ENCODE results near the gene CELF1. TPM values are rescaled to one million over a fixed set of nuclear protein-coding genes. Genes with fewer than 3 reads are reported as not detected.
A peak's percentile ranks its signal among the peaks of the same experiment; 100 is the strongest.

Gene CELF1
- total RNA-seq, 1 experiment from 2014 or later, result 62.5 TPM

GRCh38 chr11:47485107-47485506, 67.8 kb downstream of the CELF1 start:
- no peak for DNase-seq (ENCODE audit: low read depth)

- no peak for DNase-seq (ENCODE audit: low read depth)
Observed at GRCh38 chr11:47483457-47483856, 69.5 kb downstream of the CELF1 start.

- DNase-seq (ENCODE audit: low read depth), result no peak
Observed at GRCh38 chr11:47480762-47481161, 72.2 kb downstream of the CELF1 start.

GRCh38 chr11:47478651-47479329, 74.1 kb downstream of the CELF1 start:
- DNase-seq (ENCODE audit: low read depth), result no peak

GRCh38 chr11:47477753-47478152, 75.2 kb downstream of the CELF1 start:
- no peak for DNase-seq (ENCODE audit: low read depth)

GRCh38 chr11:47477323-47477722, 75.6 kb downstream of the CELF1 start:
- DNase-seq (ENCODE audit: low read depth), result peak; percentile 12

GRCh38 chr11:47470671-47471070, 82.3 kb downstream of the CELF1 start:
- DNase-seq (ENCODE audit: low read depth), result no peak

- no peak for DNase-seq (ENCODE audit: low read depth)
Observed at GRCh38 chr11:47469361-47470179, 83.4 kb downstream of the CELF1 start.

- no peak for DNase-seq (ENCODE audit: low read depth)
Observed at GRCh38 chr11:47468598-47469214, 84.2 kb downstream of the CELF1 start.

- no peak for DNase-seq (ENCODE audit: low read depth)
Observed at GRCh38 chr11:47467357-47467756, 85.6 kb downstream of the CELF1 start.

- peak; percentile 40 for DNase-seq (ENCODE audit: low read depth)
Observed at GRCh38 chr11:47466701-47467250, 86.2 kb downstream of the CELF1 start.

- DNase-seq (ENCODE audit: low read depth), result no peak
Observed at GRCh38 chr11:47466201-47466600, 86.7 kb downstream of the CELF1 start.

- DNase-seq (ENCODE audit: low read depth), result peak; percentile 58
Observed at GRCh38 chr11:47464483-47464882, 88.4 kb downstream of the CELF1 start.

GRCh38 chr11:47461876-47462275, 91.1 kb downstream of the CELF1 start:
- no peak for DNase-seq (ENCODE audit: low read depth)

GRCh38 chr11:47460571-47461235, 92.2 kb downstream of the CELF1 start:
- no peak for DNase-seq (ENCODE audit: low read depth)

- DNase-seq (ENCODE audit: low read depth), result peak; percentile 79
Observed at GRCh38 chr11:47454258-47454671, 98.7 kb downstream of the CELF1 start.

- DNase-seq (ENCODE audit: low read depth), result no peak
Observed at GRCh38 chr11:47453365-47453764, 99.6 kb downstream of the CELF1 start.

GRCh38 chr11:47451990-47452389, 100.9 kb downstream of the CELF1 start:
- DNase-seq (ENCODE audit: low read depth), result no peak

- no peak for DNase-seq (ENCODE audit: low read depth)
Observed at GRCh38 chr11:47451436-47451835, 101.5 kb downstream of the CELF1 start.

- no peak for DNase-seq (ENCODE audit: low read depth)
Observed at GRCh38 chr11:47449541-47449940, 103.4 kb downstream of the CELF1 start.

- DNase-seq (ENCODE audit: low read depth), result no peak
Observed at GRCh38 chr11:47448566-47449427, 104.1 kb downstream of the CELF1 start, which contains the start of gene RAPSN. Gene RAPSN, minus strand, starts transcription at chr11:47449136. Its CDS starts 172 bp downstream, at chr11:47448964.

Data from Daoy (cell line).